Tibial nerve (tissue), 4 donors: ENCODE measurements around the gene ANKMY2. TPM values are rescaled to one million over a fixed set of nuclear protein-coding genes. Genes with fewer than 3 reads are reported as not detected.

ENCODE experiments used
- DNase-seq, 2 donors: peaks; one replicate each; pipeline ENCODE4 v3.0.0-alpha.2; 2019; ENCODE audit warnings: low spot score in 2 of 2
- H3K27ac ChIP-seq, 4 donors: fragments of 200-600 bp; sonication (generic) in 3 of 4; one replicate each; pipeline ENCODE4 v1.5.1; 2017 to 2019; ENCODE audit warnings: mild to moderate bottlenecking in 1 of 4
- H3K27me3 ChIP-seq, 2 donors: fragments of 200-600 bp; sonication (generic) in 1 of 2; one replicate each; pipeline versions ENCODE4 v1.5.1 to v1.6.0; 2017 to 2019
- H3K36me3 ChIP-seq, 3 donors: fragments of 200-600 bp; sonication (generic); one replicate each; pipeline ENCODE4 v1.5.1; 2018 to 2019
- H3K4me1 ChIP-seq, 4 donors: fragments of 200-600 bp; sonication (generic) in 3 of 4; one replicate each; pipeline ENCODE4 v1.5.1; 2017 to 2019
- H3K4me3 ChIP-seq, 4 donors: fragments of 200-600 bp; sonication (generic) in 3 of 4; one replicate each; pipeline ENCODE4 v1.5.1; 2017 to 2019; ENCODE audit warnings: mild to moderate bottlenecking in 1 of 4, moderate library complexity in 1 of 4
- H3K9me3 ChIP-seq, 4 donors: fragments of 200-600 bp; sonication (generic) in 3 of 4; one replicate each; pipeline ENCODE4 v1.5.1; 2017 to 2019
- CTCF ChIP-seq, 5 experiments: fragments of 200-600 bp in 3 of 5; fragments of 450-650 bp in 2 of 5; sonication (generic) in 3 of 5; IDR thresholded peaks; one replicate each; pipeline ENCODE4 v1.5.1; 2016 to 2019; ENCODE audit warnings: antibody characterized with exemption in 5 of 5, mild to moderate bottlenecking in 3 of 5, moderate library complexity in 2 of 5
- EP300 ChIP-seq, 2 donors: sonication (generic); formaldehyde crosslinking; IDR thresholded peaks; one replicate each; pipeline ENCODE4 v1.6.1; 2017; ENCODE audit warnings: antibody characterized with exemption in 2 of 2, mild to moderate bottlenecking in 1 of 2
- POLR2A ChIP-seq, 2 donors: fragments of 450-650 bp; IDR thresholded peaks; one replicate each; pipeline ENCODE4 v1.6.1; 2017; ENCODE audit warnings: antibody characterized with exemption in 2 of 2, mild to moderate bottlenecking in 2 of 2, moderate library complexity in 2 of 2
- WGBS, 2 donors: methylation state at CpG; one replicate each; pipeline ENCODE4 v1.1.5; 2018; 5-methylcytosine and 5-hydroxymethylcytosine counted together
- total RNA-seq, 4 donors: library from RNA; depleted of rRNA; stranded (reverse); fragments of >200 nt; gene quantifications; one replicate each; pipeline ENCODE4 v1.1.0, GENCODE V29; 2016

ANKMY2 gene
- total RNA-seq, 4 donors from 2014 or later = 10.0 to 15.3 (median 13.7) TPM

- peaks cover 0 to 5% (median 0%) of the 10 kb centered on the region in 4 donors for H3K4me1 ChIP-seq
- peaks cover 0 to 14% (median 0%) of the 10 kb centered on the region in 3 donors for H3K36me3 ChIP-seq
- H3K27me3 ChIP-seq = no peaks in the 10 kb centered on the region
- H3K27ac ChIP-seq = no peak overlapping the region
- H3K9me3 ChIP-seq = no peaks in the 10 kb centered on the region
- no peak for TF ChIP-seq CTCF (IDR thresholded peaks at IDR 0.05)
- no peak for TF ChIP-seq POLR2A (IDR thresholded peaks at IDR 0.05)
- TF ChIP-seq EP300 (IDR thresholded peaks at IDR 0.05) = no peak
- no peak for DNase-seq
- no peak overlapping the region for H3K4me3 ChIP-seq
Measured at GRCh38 chr7:16594061-16594460, 51.5 kb downstream of the ANKMY2 start.

- H3K36me3 ChIP-seq = peaks cover 0 to 4% (median 0%) of the 10 kb centered on the region in 3 donors
- no peak overlapping the region for H3K4me3 ChIP-seq
- no peaks in the 10 kb centered on the region for H3K27me3 ChIP-seq
- no peaks in the 10 kb centered on the region for H3K9me3 ChIP-seq
- WGBS, 2 donors = 49 to 56% methylated on average over 3 of the region's 3 CpGs
- TF ChIP-seq CTCF (IDR thresholded peaks at IDR 0.05) = no peak
- no peak for TF ChIP-seq POLR2A (IDR thresholded peaks at IDR 0.05)
- TF ChIP-seq EP300 (IDR thresholded peaks at IDR 0.05) = no peak
- H3K27ac ChIP-seq = no peak overlapping the region
- DNase-seq = no peak
- H3K4me1 ChIP-seq = peaks cover 0 to 5% (median 0%) of the 10 kb centered on the region in 4 donors
Measured at GRCh38 chr7:16592395-16592794, 53.2 kb downstream of the ANKMY2 start.

GRCh38 chr7:16590424-16590823 lies 55.1 kb downstream of the ANKMY2 start:
- Histone ChIP-seq H3K4me1 (peaks cover 0 to 5% (median 0%) of the 10 kb centered on the region in 4 donors), H3K27me3 (no peaks in the 10 kb centered on the region), H3K27ac (no peak overlapping the region), H3K4me3 (no peak overlapping the region), H3K36me3 (no peaks in the 10 kb centered on the region), H3K9me3 (peaks cover 0 to 2% (median 0%) of the 10 kb centered on the region in 4 donors)
- TF ChIP-seq EP300 (IDR thresholded peaks at IDR 0.05) (no peak), POLR2A (IDR thresholded peaks at IDR 0.05) (no peak), CTCF (IDR thresholded peaks at IDR 0.05) (no peak)
- WGBS, 2 donors = 57 to 65% methylated on average over 1 of the region's 1 CpG
- DNase-seq = no peak

- no peaks in the 10 kb centered on the region for H3K36me3 ChIP-seq
- DNase-seq = no peak
- no peaks in the 10 kb centered on the region for H3K27me3 ChIP-seq
- WGBS, 2 donors = 45 to 53% methylated on average over 2 of the region's 2 CpGs
- peaks cover 0 to 5% (median 0%) of the 10 kb centered on the region in 4 donors for H3K4me1 ChIP-seq
- TF ChIP-seq POLR2A (IDR thresholded peaks at IDR 0.05) (no peak), EP300 (IDR thresholded peaks at IDR 0.05) (no peak), CTCF (IDR thresholded peaks at IDR 0.05) (no peak)
- H3K9me3 ChIP-seq = peaks cover 0 to 3% (median 0%) of the 10 kb centered on the region in 4 donors
- H3K4me3 ChIP-seq = no peak overlapping the region
- H3K27ac ChIP-seq = no peak overlapping the region
Measured at GRCh38 chr7:16589881-16590280, 55.7 kb downstream of the ANKMY2 start.

GRCh38 chr7:16587790-16588189 lies 57.8 kb downstream of the ANKMY2 start:
- TF ChIP-seq POLR2A (IDR thresholded peaks at IDR 0.05) = no peak
- TF ChIP-seq CTCF (IDR thresholded peaks at IDR 0.05) = no peak
- no peak for TF ChIP-seq EP300 (IDR thresholded peaks at IDR 0.05)
- Histone ChIP-seq H3K9me3 (peaks cover 0 to 3% (median 0%) of the 10 kb centered on the region in 4 donors), H3K27me3 (no peaks in the 10 kb centered on the region), H3K4me1 (peaks cover 0 to 5% (median 0%) of the 10 kb centered on the region in 4 donors), H3K27ac (no peak overlapping the region), H3K4me3 (no peak overlapping the region), H3K36me3 (no peaks in the 10 kb centered on the region)
- WGBS, 2 donors = 53 to 64% methylated on average over 6 of the region's 6 CpGs
- DNase-seq = no peak
